Measurements from ENCODE around the gene OLA1.
A peak's percentile ranks its signal among the peaks of the same experiment; 100 is the strongest.

Gene OLA1

GRCh38 chr2:174171686-174172445 lies 76.5 kb downstream of the OLA1 start:
- DNase-seq (ENCODE audit: low read depth): no peak
- H3K4me3 ChIP-seq (ENCODE audit: low read length): no peak overlapping the region
- TF ChIP-seq CTCF (conservative IDR thresholded peaks at IDR 0.05; ENCODE audit: low read depth, low read length): no peak

GRCh38 chr2:174169372-174169771 lies 79.0 kb downstream of the OLA1 start:
- DNase-seq (ENCODE audit: low read depth): no peak
- TF ChIP-seq CTCF (conservative IDR thresholded peaks at IDR 0.05; ENCODE audit: low read depth, low read length): no peak
- no peak overlapping the region for H3K4me3 ChIP-seq (ENCODE audit: low read length)

- no peak for DNase-seq (ENCODE audit: low read depth)
- TF ChIP-seq CTCF (conservative IDR thresholded peaks at IDR 0.05; ENCODE audit: low read depth, low read length): no peak
Measured at GRCh38 chr2:174166261-174166660, 82.1 kb downstream of the OLA1 start.

GRCh38 chr2:174161490-174161889 lies 86.8 kb downstream of the OLA1 start:
- no peak for TF ChIP-seq CTCF (conservative IDR thresholded peaks at IDR 0.05; ENCODE audit: low read depth, low read length)
- DNase-seq (ENCODE audit: low read depth): no peak
- no peak overlapping the region for H3K4me3 ChIP-seq (ENCODE audit: low read length)

More at GRCh38 chr2:174166261-174166660, 82.1 kb downstream of the OLA1 start:
- no peak overlapping the region for H3K4me3 ChIP-seq (ENCODE audit: low read length)

GRCh38 chr2:174158003-174158402 lies 90.3 kb downstream of the OLA1 start:
- DNase-seq (ENCODE audit: low read depth): no peak
- TF ChIP-seq CTCF (conservative IDR thresholded peaks at IDR 0.05; ENCODE audit: low read depth, low read length): peak; percentile 58
- H3K4me3 ChIP-seq (ENCODE audit: low read length): no peak overlapping the region

- DNase-seq (ENCODE audit: low read depth): no peak
- no peak overlapping the region for H3K4me3 ChIP-seq (ENCODE audit: low read length)
- no peak for TF ChIP-seq CTCF (conservative IDR thresholded peaks at IDR 0.05; ENCODE audit: low read depth, low read length)
Measured at GRCh38 chr2:174157053-174157452, 91.3 kb downstream of the OLA1 start.

Data from retinal pigment epithelial cell (primary cell).